Liver (tissue), 9 donors: ENCODE measurements around the gene PEX12. TPM values are rescaled to one million over a fixed set of nuclear protein-coding genes. Genes with fewer than 3 reads are reported as not detected.
A peak's percentile ranks its signal among the peaks of the same experiment; 100 is the strongest.

Experiments
- DNase-seq: peaks from one replicate; pipeline ENCODE4 v3.0.0-alpha.2; 2017; ENCODE audit warnings: low spot score
- H3K27ac ChIP-seq, 2 donors: one replicate each; pipeline ENCODE4 v1.7.0; 2013; ENCODE audit warnings: inconsistent platforms in 2 of 2, low read length in 2 of 2, control low read depth in 1 of 2, low read depth in 1 of 2, mild to moderate bottlenecking in 1 of 2
- H3K27me3 ChIP-seq, 4 donors: one replicate each; pipeline versions ENCODE4 v1.6.1 to v1.7.0; 2013; ENCODE audit warnings: low read length in 3 of 4, inconsistent platforms in 1 of 4, mild to moderate bottlenecking in 1 of 4, moderate library complexity in 1 of 4; ENCODE audit not compliant: control insufficient read depth in 4 of 4, insufficient read depth in 4 of 4
- H3K36me3 ChIP-seq, 4 donors: one replicate each; pipeline versions ENCODE4 v1.6.1 to v1.7.0; 2013; ENCODE audit warnings: low read length in 3 of 4, mild to moderate bottlenecking in 3 of 4, low read depth in 1 of 4, moderate library complexity in 1 of 4; ENCODE audit not compliant: control insufficient read depth in 4 of 4, insufficient read depth in 3 of 4
- H3K4me1 ChIP-seq, 4 donors: one replicate each; pipeline versions ENCODE4 v1.6.1 to v1.7.0; 2013; ENCODE audit warnings: low read length in 3 of 4, mild to moderate bottlenecking in 3 of 4, moderate library complexity in 1 of 4; ENCODE audit not compliant: control insufficient read depth in 4 of 4, insufficient read depth in 4 of 4
- H3K4me3 ChIP-seq, 3 donors: one replicate each; pipeline versions ENCODE4 v1.6.1 to v1.7.0; 2013; ENCODE audit warnings: low read length in 3 of 3, control low read depth in 1 of 3, low read depth in 1 of 3, mild to moderate bottlenecking in 1 of 3
- H3K9ac ChIP-seq, 2 donors: one replicate each; pipeline ENCODE4 v1.7.0; 2013; ENCODE audit warnings: low read length in 2 of 2, mild to moderate bottlenecking in 2 of 2, moderate library complexity in 2 of 2, control low read depth in 1 of 2, low read depth in 1 of 2
- H3K9me3 ChIP-seq, 4 donors: one replicate each; pipeline versions ENCODE4 v1.6.1 to v1.7.0; 2013; ENCODE audit warnings: low read length in 3 of 4; ENCODE audit not compliant: control insufficient read depth in 4 of 4
- ATF3 ChIP-seq: IDR thresholded peaks from 2 replicates; pipeline ENCODE4 v1.6.1; 2016; ENCODE audit warnings: antibody characterized with exemption
- CTCF ChIP-seq: fragments of 150-350 bp; IDR thresholded peaks from 2 replicates; pipeline ENCODE4 v1.5.1; 2017; ENCODE audit warnings: improper control_type of control experiment, low read depth, low read length; ENCODE audit not compliant: missing input control
- EGR1 ChIP-seq, 2 donors: IDR thresholded peaks; 2 replicates each; pipeline ENCODE4 v1.6.1; 2016 to 2018; ENCODE audit warnings: antibody characterized with exemption in 2 of 2, low read depth in 2 of 2
- FOXA1 ChIP-seq: IDR thresholded peaks from 2 replicates; pipeline ENCODE4 v1.6.1; 2016; ENCODE audit warnings: antibody characterized with exemption
- FOXA2 ChIP-seq: IDR thresholded peaks from 2 replicates; pipeline ENCODE4 v1.6.1; 2016; ENCODE audit warnings: antibody characterized with exemption
- GABPA ChIP-seq, 2 donors: IDR thresholded peaks in 1 of 2; conservative IDR thresholded peaks in 1 of 2; 2 replicates each; pipeline ENCODE4 v1.6.1; 2016; ENCODE audit warnings: antibody characterized with exemption in 2 of 2, mild to moderate bottlenecking in 1 of 2, moderate library complexity in 1 of 2
- HNF4A ChIP-seq, 2 donors: conservative IDR thresholded peaks; 2 replicates each; pipeline ENCODE4 v1.6.1; 2016; ENCODE audit warnings: antibody characterized with exemption in 2 of 2, mild to moderate bottlenecking in 2 of 2
- HNF4G ChIP-seq: IDR thresholded peaks from 2 replicates; pipeline ENCODE4 v1.6.1; 2016; ENCODE audit warnings: antibody characterized with exemption
- JUND ChIP-seq, 2 donors: IDR thresholded peaks; 2 replicates each; pipeline ENCODE4 v1.6.1; 2016; ENCODE audit warnings: antibody characterized with exemption in 2 of 2
- MAX ChIP-seq: IDR thresholded peaks from 2 replicates; pipeline ENCODE4 v1.6.1; 2016; ENCODE audit warnings: antibody characterized with exemption
- NR2F2 ChIP-seq: IDR thresholded peaks from 2 replicates; pipeline ENCODE4 v1.6.1; 2016; ENCODE audit warnings: antibody characterized with exemption
- RAD21 ChIP-seq, 2 donors: IDR thresholded peaks; 2 replicates each; pipeline ENCODE4 v1.6.1; 2016; ENCODE audit warnings: antibody characterized with exemption in 2 of 2, mild to moderate bottlenecking in 2 of 2
- REST ChIP-seq: IDR thresholded peaks from 2 replicates; pipeline ENCODE4 v1.6.1; 2016; ENCODE audit warnings: antibody characterized with exemption, mild to moderate bottlenecking
- RXRA ChIP-seq, 2 donors: IDR thresholded peaks; 2 replicates each; pipeline ENCODE4 v1.6.1; 2017 to 2018; ENCODE audit warnings: antibody characterized with exemption in 2 of 2, mild to moderate bottlenecking in 1 of 2
- SP1 ChIP-seq: IDR thresholded peaks from 2 replicates; pipeline ENCODE4 v1.6.1; 2018; ENCODE audit warnings: antibody characterized with exemption, mild to moderate bottlenecking
- TAF1 ChIP-seq: conservative IDR thresholded peaks from 2 replicates; pipeline ENCODE4 v1.6.1; 2016; ENCODE audit warnings: antibody characterized with exemption, mild to moderate bottlenecking
- YY1 ChIP-seq: IDR thresholded peaks from 2 replicates; pipeline ENCODE4 v1.6.1; 2016; ENCODE audit warnings: antibody characterized with exemption, mild to moderate bottlenecking
- ZBTB33 ChIP-seq: IDR thresholded peaks from 2 replicates; pipeline ENCODE4 v1.6.1; 2016; ENCODE audit warnings: antibody characterized with exemption
- WGBS: extraction: QIAGEN DNeasy Blood & Tissue Kit; methylation state at CpG from one replicate; pipeline ENCODE4 v1.1.7; 2013; 5-methylcytosine and 5-hydroxymethylcytosine counted together
- polyA plus RNA-seq, 2 donors: library from polyadenylated mRNA; stranded (reverse) in 1 of 2; unstranded in 1 of 2; fragments of 200-250 nt in 1 of 2; fragments of >200 nt in 1 of 2; fragmentation: Nextera tagmentation in 1 of 2; extraction: Ambion mirVana in 1 of 2; gene quantifications; one replicate each; pipeline versions ENCODE4 v1.2.1 to v1.2.3, GENCODE V29; 2013 to 2015
- total RNA-seq, 2 donors: library from RNA; depleted of rRNA; stranded (reverse); fragments of >200 nt; gene quantifications; one replicate each; pipeline ENCODE4 v1.2.3, GENCODE V29; 2014
- donor health status: healthy.
- donor health status: healthy.
- donor health status: healthy.
- donor health status: healthy.
- donor health status: healthy.

PEX12 gene
- total and polyA plus RNA-seq, 4 donors, result 2.0 to 3.6 (median 2.4) TPM

- no peak overlapping the region for H3K9ac ChIP-seq
- DNase-seq, result no peak
- peaks cover 0 to 4% (median 0%) of the 10 kb centered on the region in 4 donors for H3K4me1 ChIP-seq
- no peaks in the 10 kb centered on the region for H3K9me3 ChIP-seq
- H3K36me3 ChIP-seq, result peaks cover 12 to 40% (median 22%) of the 10 kb centered on the region in 4 donors
- no peaks in the 10 kb centered on the region for H3K27me3 ChIP-seq
- TF ChIP-seq EGR1 (IDR thresholded peaks at IDR 0.05; ENCODE audit: low read depth in 2 of 2), result no peak
- no peak for TF ChIP-seq CTCF
- peak; percentile 34 for TF ChIP-seq HNF4G
- TF ChIP-seq JUND (IDR thresholded peaks at IDR 0.05), result no peak
- no peak for TF ChIP-seq NR2F2
- peak; percentile 25 for TF ChIP-seq SP1
- no peak for TF ChIP-seq FOXA2
- peak; percentile 59 to 67 for TF ChIP-seq HNF4A (conservative IDR thresholded peaks at IDR 0.05)
- H3K27ac ChIP-seq, result no peak overlapping the region
- H3K4me3 ChIP-seq, result no peak overlapping the region
- WGBS, result 55% methylated on average over 5 of the region's 5 CpGs
These were observed 19.2 kb upstream of the PEX12 start for GRCh38 chr17:35597604-35598003.

- 92% methylated on average over 54 of the region's 54 CpGs for WGBS
- TF ChIP-seq ZBTB33 (no peak), CTCF (no peak), HNF4A (conservative IDR thresholded peaks at IDR 0.05) (no peak), HNF4G (no peak), YY1 (no peak), TAF1 (no peak), NR2F2 (no peak), SP1 (no peak), GABPA (IDR thresholded peaks at IDR 0.05 in 1 of 2, conservative IDR thresholded peaks at IDR 0.05 in 1 of 2) (no peak), ATF3 (no peak), FOXA1 (no peak), REST (no peak), EGR1 (IDR thresholded peaks at IDR 0.05; ENCODE audit: low read depth in 2 of 2) (no peak), RXRA (IDR thresholded peaks at IDR 0.05) (no peak), RAD21 (IDR thresholded peaks at IDR 0.05) (no peak), MAX (no peak), JUND (IDR thresholded peaks at IDR 0.05) (no peak)
- H3K27ac ChIP-seq, result no peak overlapping the region
These were observed 18.3 kb upstream of the PEX12 start for GRCh38 chr17:35596530-35597233.

More at GRCh38 chr17:35596530-35597233, 18.3 kb upstream of the PEX12 start:
- no peak for DNase-seq
- Histone ChIP-seq H3K4me3 (no peak overlapping the region), H3K9me3 (no peaks in the 10 kb centered on the region), H3K36me3 (peaks cover 10 to 40% (median 22%) of the 10 kb centered on the region in 4 donors), H3K4me1 (peaks cover 0 to 4% (median 0%) of the 10 kb centered on the region in 4 donors), H3K9ac (no peak overlapping the region), H3K27me3 (no peaks in the 10 kb centered on the region)
